ENCODE measurements around the gene BMPR1B. TPM values are rescaled to one million over a fixed set of nuclear protein-coding genes. Genes with fewer than 3 reads are reported as not detected.
A peak's percentile ranks its signal among the peaks of the same experiment; 100 is the strongest.
"Not testable (repeated sequence)": the region's sequence is repeated elsewhere in the genome, so short reads cannot be mapped to it uniquely, and the experiment has no call there.

The BMPR1B gene
- total RNA-seq, 1 donor = 4.3 TPM

DNA sequence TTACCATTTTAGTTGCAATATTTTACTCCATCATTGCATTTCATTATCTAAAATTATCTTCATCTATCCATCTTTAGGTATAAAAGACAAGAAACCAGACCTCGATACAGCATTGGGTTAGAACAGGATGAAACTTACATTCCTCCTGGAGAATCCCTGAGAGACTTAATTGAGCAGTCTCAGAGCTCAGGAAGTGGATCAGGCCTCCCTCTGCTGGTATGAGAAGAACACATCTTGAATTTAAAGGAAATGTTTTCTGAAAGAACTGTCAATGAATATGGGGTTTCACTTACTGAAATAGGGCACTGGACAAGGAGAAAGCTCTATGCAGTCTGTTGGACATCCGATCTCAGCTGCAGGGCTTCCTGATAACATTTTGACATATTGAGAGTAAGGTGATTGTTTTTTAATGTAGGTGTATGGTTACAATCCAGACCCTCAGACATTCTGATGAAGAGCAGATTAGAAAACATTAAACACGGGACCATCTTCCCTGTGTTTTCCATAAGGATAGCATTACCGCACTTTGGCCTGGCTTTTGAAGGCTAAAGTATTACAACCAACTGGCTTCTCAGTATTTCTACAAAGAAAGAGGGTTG is 367.2 kb downstream of the BMPR1B start:
- H3K4me3 ChIP-seq (ENCODE audit: low read depth, low read length) = no peak overlapping the region
- peak; percentile 77 for DNase-seq (ENCODE audit: low read depth)
- TF ChIP-seq, protein P1, sequence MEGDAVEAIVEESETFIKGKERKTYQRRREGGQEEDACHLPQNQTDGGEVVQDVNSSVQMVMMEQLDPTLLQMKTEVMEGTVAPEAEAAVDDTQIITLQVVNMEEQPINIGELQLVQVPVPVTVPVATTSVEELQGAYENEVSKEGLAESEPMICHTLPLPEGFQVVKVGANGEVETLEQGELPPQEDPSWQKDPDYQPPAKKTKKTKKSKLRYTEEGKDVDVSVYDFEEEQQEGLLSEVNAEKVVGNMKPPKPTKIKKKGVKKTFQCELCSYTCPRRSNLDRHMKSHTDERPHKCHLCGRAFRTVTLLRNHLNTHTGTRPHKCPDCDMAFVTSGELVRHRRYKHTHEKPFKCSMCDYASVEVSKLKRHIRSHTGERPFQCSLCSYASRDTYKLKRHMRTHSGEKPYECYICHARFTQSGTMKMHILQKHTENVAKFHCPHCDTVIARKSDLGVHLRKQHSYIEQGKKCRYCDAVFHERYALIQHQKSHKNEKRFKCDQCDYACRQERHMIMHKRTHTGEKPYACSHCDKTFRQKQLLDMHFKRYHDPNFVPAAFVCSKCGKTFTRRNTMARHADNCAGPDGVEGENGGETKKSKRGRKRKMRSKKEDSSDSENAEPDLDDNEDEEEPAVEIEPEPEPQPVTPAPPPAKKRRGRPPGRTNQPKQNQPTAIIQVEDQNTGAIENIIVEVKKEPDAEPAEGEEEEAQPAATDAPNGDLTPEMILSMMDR (IDR thresholded peaks at IDR 0.05; ENCODE audit: insufficient read depth, low read depth, low read length) = peak; percentile 74

GRCh38 chr4:95129031-95129430 is 371.3 kb downstream of the BMPR1B start:
- TF ChIP-seq, protein P1 (IDR thresholded peaks at IDR 0.05; ENCODE audit: insufficient read depth, low read depth, low read length) = no peak
- no peak overlapping the region for H3K4me3 ChIP-seq (ENCODE audit: low read depth, low read length)
- no peak for DNase-seq (ENCODE audit: low read depth)

GRCh38 chr4:95129821-95130311 is 372.1 kb downstream of the BMPR1B start:
- peak; percentile 100 for DNase-seq (ENCODE audit: low read depth)
- peak overlapping the region; percentile 34 for H3K4me3 ChIP-seq (ENCODE audit: low read depth, low read length)
- TF ChIP-seq, protein P1 (IDR thresholded peaks at IDR 0.05; ENCODE audit: insufficient read depth, low read depth, low read length) = no peak

DNA sequence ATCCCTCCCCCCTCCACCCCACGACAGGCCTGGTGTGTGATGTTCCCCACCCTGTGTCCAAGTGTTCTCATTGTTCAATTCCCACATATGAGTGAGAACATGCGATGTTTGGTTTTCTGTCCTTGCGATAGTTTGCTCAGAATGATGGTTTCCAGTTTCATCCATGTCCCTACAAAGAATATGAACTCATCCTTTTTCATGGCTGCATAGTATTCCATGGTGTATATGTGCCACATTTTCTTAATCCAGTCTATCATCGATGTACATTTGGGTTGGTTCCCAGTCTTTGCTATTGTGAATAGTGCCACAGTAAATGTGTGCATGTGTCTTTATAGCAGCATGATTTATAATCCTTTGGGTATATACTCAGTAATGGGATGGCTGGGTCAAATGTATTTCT is 376.3 kb downstream of the BMPR1B start:
- DNase-seq (ENCODE audit: low read depth); H3K4me3 ChIP-seq (ENCODE audit: low read depth, low read length): not testable (repeated sequence)

DNA sequence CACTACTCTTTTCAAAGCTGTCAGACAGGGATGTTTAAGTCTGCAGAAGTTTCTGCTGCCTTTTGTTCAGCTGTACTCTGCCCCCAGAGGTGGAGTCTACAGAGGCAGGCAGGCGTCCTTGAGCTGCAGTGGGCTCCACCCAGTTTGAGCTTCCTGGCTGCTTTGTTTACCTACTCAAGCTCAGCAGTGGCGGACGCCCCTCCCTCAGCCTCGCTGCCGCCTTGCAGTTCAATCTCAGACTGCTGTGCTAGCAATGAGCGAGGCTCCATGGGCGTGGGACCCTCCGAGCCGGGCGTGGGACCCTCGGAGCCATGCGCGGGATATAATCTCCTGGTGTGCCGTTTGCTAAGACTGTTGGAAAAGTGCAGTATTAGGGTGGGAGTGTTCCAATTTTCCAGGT is 381.7 kb downstream of the BMPR1B start:
- not testable (repeated sequence) for DNase-seq (ENCODE audit: low read depth); H3K4me3 ChIP-seq (ENCODE audit: low read depth, low read length)

DNA sequence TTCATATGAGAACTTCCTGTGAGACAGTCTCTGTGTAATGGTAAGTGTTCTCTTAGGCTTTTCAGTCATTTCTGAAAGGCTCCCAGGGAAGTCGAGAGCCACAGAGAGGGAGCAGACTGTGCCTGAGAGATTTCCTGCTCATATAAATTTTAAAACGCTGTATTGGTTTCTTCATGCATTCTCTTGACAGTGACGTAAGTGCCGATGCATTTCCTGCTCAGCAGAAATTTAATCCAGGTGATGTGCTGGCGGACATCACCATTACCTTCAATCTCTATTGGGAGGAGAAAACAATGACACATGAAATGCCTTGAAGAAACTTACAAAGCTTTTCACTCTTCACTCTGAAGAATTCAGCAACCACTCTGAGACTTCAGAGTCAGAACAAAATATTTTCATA is 383.6 kb downstream of the BMPR1B start:
- no peak for DNase-seq (ENCODE audit: low read depth)
- no peak overlapping the region for H3K4me3 ChIP-seq (ENCODE audit: low read depth, low read length)
- TF ChIP-seq, protein P1 (IDR thresholded peaks at IDR 0.05; ENCODE audit: insufficient read depth, low read depth, low read length) = no peak

- no peak overlapping the region for H3K4me3 ChIP-seq (ENCODE audit: low read depth, low read length)
- no peak for DNase-seq (ENCODE audit: low read depth)
- TF ChIP-seq, protein P1 (IDR thresholded peaks at IDR 0.05; ENCODE audit: insufficient read depth, low read depth, low read length) = no peak
Measured at GRCh38 chr4:95142932-95143331, 385.2 kb downstream of the BMPR1B start.

DNA sequence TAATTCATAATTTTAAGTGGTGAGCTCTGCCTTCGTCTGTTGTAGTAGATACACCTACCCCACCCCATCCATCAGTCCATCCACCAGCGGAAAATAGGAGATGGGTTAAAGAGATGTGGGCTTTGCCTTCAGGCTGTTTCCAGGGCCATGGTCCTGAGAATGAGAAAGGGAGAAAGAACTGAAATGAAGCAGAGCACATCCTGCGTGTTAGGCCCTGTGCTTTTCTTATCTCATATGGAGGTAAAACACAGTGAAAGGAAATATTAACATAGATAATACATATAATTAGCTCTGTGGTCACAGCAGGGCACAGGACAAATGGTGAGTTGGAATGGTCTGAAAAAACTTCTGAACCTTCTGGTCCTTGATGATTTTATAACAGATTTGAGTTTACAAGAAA is 393.5 kb downstream of the BMPR1B start:
- no peak for DNase-seq (ENCODE audit: low read depth)
- H3K4me3 ChIP-seq (ENCODE audit: low read depth, low read length) = no peak overlapping the region
- TF ChIP-seq, protein P1 (IDR thresholded peaks at IDR 0.05; ENCODE audit: insufficient read depth, low read depth, low read length) = no peak
